Fibroblast of villous mesenchyme (primary cell): ENCODE measurements around the gene RCCD1. TPM values are rescaled to one million over a fixed set of nuclear protein-coding genes. Genes with fewer than 3 reads are reported as not detected.

Experiments
- DNase-seq: peaks from one replicate; pipeline ENCODE4 v3.0.0-alpha.2; 2010; ENCODE audit warnings: low read depth
- H3K4me3 ChIP-seq: 2 replicates; pipeline ENCODE4 v1.5.1; 2011; ENCODE audit warnings: low read depth, mild to moderate bottlenecking, low read length
- CTCF ChIP-seq: IDR thresholded peaks from 2 replicates; pipeline ENCODE4 v1.5.1; 2012; ENCODE audit warnings: low read depth, mild to moderate bottlenecking, low read length; ENCODE audit not compliant: insufficient read depth
- total RNA-seq: library from RNA; depleted of rRNA; stranded (reverse); fragments of >200 nt; gene quantifications from 2 replicates; pipeline ENCODE4 v1.2.3, GENCODE V29; 2012

RCCD1 gene
- total RNA-seq, 1 donor, result 14.7 TPM

GRCh38 chr15:90953947-90954711 is 555 bp upstream of the RCCD1 start:
- peak overlapping the region; percentile 97 for H3K4me3 ChIP-seq
- no peak for TF ChIP-seq CTCF
- no peak for DNase-seq

GRCh38 chr15:90955624-90956273 is 1.1 kb downstream of the RCCD1 start:
- no peak for DNase-seq
- TF ChIP-seq CTCF, result no peak
- H3K4me3 ChIP-seq, result peak overlapping the region; percentile 97

- peak; percentile 81 for DNase-seq
- H3K4me3 ChIP-seq, result peak overlapping the region; percentile 72
- TF ChIP-seq CTCF, result peak; percentile 98
These were observed 1.8 kb downstream of the RCCD1 start for GRCh38 chr15:90956274-90957030.

GRCh38 chr15:90957031-90957790 is 2.5 kb downstream of the RCCD1 start:
- no peak for TF ChIP-seq CTCF
- DNase-seq, result peak; percentile 32
- H3K4me3 ChIP-seq, result peak overlapping the region; percentile 72

GRCh38 chr15:90957791-90958190 is 3.1 kb downstream of the RCCD1 start:
- peak overlapping the region; percentile 72 for H3K4me3 ChIP-seq
- TF ChIP-seq CTCF, result no peak

GRCh38 chr15:90959028-90959595 is 4.4 kb downstream of the RCCD1 start:
- no peak overlapping the region for H3K4me3 ChIP-seq
- no peak for TF ChIP-seq CTCF
- no peak for DNase-seq

More at GRCh38 chr15:90957791-90958190, 3.1 kb downstream of the RCCD1 start:
- no peak for DNase-seq
